GM23338 (cell line): ENCODE data around the gene AAGAB. TPM values are rescaled to one million over a fixed set of nuclear protein-coding genes. Genes with fewer than 3 reads are reported as not detected.

Source experiments
- ATAC-seq: fragments of 200-7000 bp; cut with Tn5 transposase; 3 replicates; pipeline ENCODE4 v1.9.1; 2020
- DNase-seq: peaks from one replicate; pipeline ENCODE4 v3.0.0-alpha.2; 2015; ENCODE audit warnings: low spot score
- H2AFZ ChIP-seq: fragments of 200-600 bp; sonication (generic); 2 replicates; pipeline ENCODE4 v1.8.0; 2016; ENCODE audit warnings: antibody characterized with exemption, mild to moderate bottlenecking, moderate library complexity
- H3F3A ChIP-seq: fragments of 200-600 bp; sonication (generic); replicated peaks from 2 replicates; pipeline ENCODE4 v1.8.0; 2017; ENCODE audit warnings: antibody characterized with exemption, mixed run types, low read depth
- H3K27ac ChIP-seq: fragments of 200-600 bp; sonication (generic); 2 replicates; pipeline ENCODE4 v1.6.1; 2016; ENCODE audit warnings: low read depth
- H3K27me3 ChIP-seq: fragments of 200-600 bp; sonication (generic); 2 replicates; pipeline ENCODE4 v1.8.0; 2016; ENCODE audit warnings: mild to moderate bottlenecking, mixed run types, moderate library complexity; ENCODE audit not compliant: insufficient read depth
- H3K36me3 ChIP-seq: fragments of 200-600 bp; sonication (generic); 2 replicates; pipeline ENCODE4 v1.8.0; 2016; ENCODE audit warnings: mild to moderate bottlenecking; ENCODE audit not compliant: insufficient read depth
- H3K4me1 ChIP-seq: fragments of 200-600 bp; sonication (generic); 2 replicates; pipeline ENCODE4 v1.8.0; 2016; ENCODE audit warnings: mild to moderate bottlenecking, moderate library complexity; ENCODE audit not compliant: insufficient read depth
- H3K4me2 ChIP-seq: fragments of 200-600 bp; sonication (generic); 2 replicates; pipeline ENCODE4 v1.7.1; 2017; ENCODE audit warnings: mixed run types
- H3K4me3 ChIP-seq: fragments of 200-600 bp; sonication (generic); 2 replicates; pipeline ENCODE4 v1.6.1; 2016; ENCODE audit warnings: mixed run types
- H3K79me2 ChIP-seq: fragments of 200-600 bp; sonication (generic); replicated peaks from 2 replicates; pipeline ENCODE4 v1.8.0; 2017; ENCODE audit warnings: mild to moderate bottlenecking; ENCODE audit not compliant: insufficient read depth
- H3K9me2 ChIP-seq: fragments of 200-600 bp; sonication (generic); 2 replicates; pipeline ENCODE4 v1.8.0; 2017; ENCODE audit not compliant: insufficient read depth
- H4K20me1 ChIP-seq: fragments of 200-600 bp; sonication (generic); replicated peaks from 2 replicates; pipeline ENCODE4 v1.8.0; 2017; ENCODE audit warnings: mild to moderate bottlenecking; ENCODE audit not compliant: insufficient read depth
- H3K27ac Mint-ChIP-seq: 2 replicates; pipeline ENCODE4 v1.8.0; 2020; ENCODE audit warnings: inconsistent platforms, mild to moderate bottlenecking, moderate library complexity, mixed read lengths
- H3K27me3 Mint-ChIP-seq: 3 replicates; pipeline ENCODE4 v1.8.0; 2022; ENCODE audit warnings: low read depth, mild to moderate bottlenecking, moderate library complexity, mixed read lengths, inconsistent platforms; ENCODE audit not compliant: insufficient read depth, poor library complexity
- H3K36me3 Mint-ChIP-seq: 3 replicates; pipeline ENCODE4 v1.8.0; 2021; ENCODE audit warnings: low read depth, mild to moderate bottlenecking, inconsistent platforms, moderate library complexity, mixed read lengths
- H3K4me1 Mint-ChIP-seq: 3 replicates; pipeline ENCODE4 v1.8.0; 2020; ENCODE audit warnings: mild to moderate bottlenecking, inconsistent platforms, mixed read lengths
- H3K4me3 Mint-ChIP-seq: 3 replicates; pipeline ENCODE4 v1.8.0; 2021; ENCODE audit warnings: moderate library complexity, mild to moderate bottlenecking, inconsistent platforms, mixed read lengths
- H3K9me3 Mint-ChIP-seq: 3 replicates; pipeline ENCODE4 v1.8.0; 2020; ENCODE audit warnings: moderate library complexity, mild to moderate bottlenecking, inconsistent platforms, mixed read lengths
- CREB1 ChIP-seq: fragments of 250-450 bp; sonication (Bioruptor Pico); IDR thresholded peaks from 2 replicates; pipeline ENCODE4 v1.5.0; 2020; ENCODE audit warnings: low read depth, mild to moderate bottlenecking, moderate library complexity
- ETS1 ChIP-seq: IDR thresholded peaks from 2 replicates; pipeline ENCODE4 v1.6.1; 2016; ENCODE audit warnings: antibody characterized with exemption
- EZH2 ChIP-seq: fragments of 200-600 bp; sonication (generic); IDR thresholded peaks from one replicate; pipeline ENCODE4 v1.8.0; 2017; ENCODE audit warnings: antibody characterized with exemption, mild to moderate bottlenecking, low read depth; ENCODE audit not compliant: unreplicated experiment
- EZH2phosphoT487 ChIP-seq: fragments of 200-600 bp; sonication (generic); IDR thresholded peaks from one replicate; pipeline ENCODE4 v1.8.1; 2018; ENCODE audit warnings: antibody characterized with exemption; ENCODE audit not compliant: unreplicated experiment
- NANOG ChIP-seq: IDR thresholded peaks from 2 replicates; pipeline ENCODE4 v1.6.1; 2016; ENCODE audit warnings: antibody characterized with exemption, borderline replicate concordance
- STAT1 ChIP-seq: IDR thresholded peaks from one replicate; pipeline ENCODE4 v1.6.1; 2016; ENCODE audit warnings: antibody characterized with exemption; ENCODE audit not compliant: unreplicated experiment
- ZNF114 ChIP-seq: fragments of 250-450 bp; sonication (Bioruptor Pico); IDR thresholded peaks from 2 replicates; pipeline ENCODE4 v1.5.0; 2020; ENCODE audit warnings: mild to moderate bottlenecking, moderate library complexity
- polyA plus RNA-seq: library from polyadenylated mRNA; unstranded; fragments of >200 nt; fragmentation: Nextera tagmentation; extraction: Ambion mirVana; gene quantifications from 2 replicates; pipeline ENCODE4 v1.2.1, GENCODE V29; 2016
- total RNA-seq: library from RNA; depleted of rRNA; stranded (reverse); fragments of >200 nt; shearing (Covaris generic); gene quantifications from 2 replicates; pipeline ENCODE4 v1.2.3, GENCODE V29; 2014
- TF ChIP-seq, protein P1 (sequence below), 2 experiments: fragments of 200-600 bp in 1 of 2; sonication (generic) in 1 of 2; conservative IDR thresholded peaks; 2 replicates each; pipeline versions ENCODE4 v1.5.1 to v1.6.1; 2016 to 2017; ENCODE audit warnings: antibody characterized with exemption in 2 of 2, low read depth in 2 of 2, mild to moderate bottlenecking in 2 of 2, moderate library complexity in 1 of 2
- TF ChIP-seq, protein P2 (sequence below): IDR thresholded peaks from one replicate; pipeline ENCODE4 v1.6.1; 2018; ENCODE audit warnings: antibody characterized with exemption; ENCODE audit not compliant: unreplicated experiment

The AAGAB gene
- total and polyA plus RNA-seq, 2 experiments from 2014 or later = 20.8 to 42.8 TPM

DNA sequence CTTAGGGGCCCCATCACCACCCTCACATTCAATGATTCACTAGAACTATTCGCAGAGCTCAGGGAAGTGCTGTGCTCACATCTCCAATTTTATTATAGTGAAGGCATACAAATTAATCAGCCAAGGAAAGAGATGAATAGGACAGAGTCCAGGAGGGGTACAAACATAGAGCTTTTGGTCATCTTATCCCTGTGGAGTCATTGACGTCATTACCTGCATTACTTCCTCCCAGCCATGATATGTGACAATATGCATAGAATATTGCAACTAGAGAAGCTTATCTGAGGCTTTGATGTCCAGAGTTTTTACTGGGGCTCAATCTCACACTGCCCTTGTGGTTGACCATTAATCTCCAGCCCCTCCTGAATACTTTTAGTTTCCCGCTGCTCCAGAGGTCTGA, 1.6 kb upstream of the AAGAB start (continued):
- TF ChIP-seq, protein P1, sequence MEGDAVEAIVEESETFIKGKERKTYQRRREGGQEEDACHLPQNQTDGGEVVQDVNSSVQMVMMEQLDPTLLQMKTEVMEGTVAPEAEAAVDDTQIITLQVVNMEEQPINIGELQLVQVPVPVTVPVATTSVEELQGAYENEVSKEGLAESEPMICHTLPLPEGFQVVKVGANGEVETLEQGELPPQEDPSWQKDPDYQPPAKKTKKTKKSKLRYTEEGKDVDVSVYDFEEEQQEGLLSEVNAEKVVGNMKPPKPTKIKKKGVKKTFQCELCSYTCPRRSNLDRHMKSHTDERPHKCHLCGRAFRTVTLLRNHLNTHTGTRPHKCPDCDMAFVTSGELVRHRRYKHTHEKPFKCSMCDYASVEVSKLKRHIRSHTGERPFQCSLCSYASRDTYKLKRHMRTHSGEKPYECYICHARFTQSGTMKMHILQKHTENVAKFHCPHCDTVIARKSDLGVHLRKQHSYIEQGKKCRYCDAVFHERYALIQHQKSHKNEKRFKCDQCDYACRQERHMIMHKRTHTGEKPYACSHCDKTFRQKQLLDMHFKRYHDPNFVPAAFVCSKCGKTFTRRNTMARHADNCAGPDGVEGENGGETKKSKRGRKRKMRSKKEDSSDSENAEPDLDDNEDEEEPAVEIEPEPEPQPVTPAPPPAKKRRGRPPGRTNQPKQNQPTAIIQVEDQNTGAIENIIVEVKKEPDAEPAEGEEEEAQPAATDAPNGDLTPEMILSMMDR (conservative IDR thresholded peaks at IDR 0.05; ENCODE audit: low read depth in 2 of 2) = no peak
- TF ChIP-seq ETS1 (no peak), ZNF114 (CRISPR knock-in tag) (no peak), EZH2 (no peak), STAT1 (no peak), EZH2phosphoT487 (no peak), NANOG (no peak), CREB1 (CRISPR knock-in tag) (no peak)
- TF ChIP-seq, protein P2, sequence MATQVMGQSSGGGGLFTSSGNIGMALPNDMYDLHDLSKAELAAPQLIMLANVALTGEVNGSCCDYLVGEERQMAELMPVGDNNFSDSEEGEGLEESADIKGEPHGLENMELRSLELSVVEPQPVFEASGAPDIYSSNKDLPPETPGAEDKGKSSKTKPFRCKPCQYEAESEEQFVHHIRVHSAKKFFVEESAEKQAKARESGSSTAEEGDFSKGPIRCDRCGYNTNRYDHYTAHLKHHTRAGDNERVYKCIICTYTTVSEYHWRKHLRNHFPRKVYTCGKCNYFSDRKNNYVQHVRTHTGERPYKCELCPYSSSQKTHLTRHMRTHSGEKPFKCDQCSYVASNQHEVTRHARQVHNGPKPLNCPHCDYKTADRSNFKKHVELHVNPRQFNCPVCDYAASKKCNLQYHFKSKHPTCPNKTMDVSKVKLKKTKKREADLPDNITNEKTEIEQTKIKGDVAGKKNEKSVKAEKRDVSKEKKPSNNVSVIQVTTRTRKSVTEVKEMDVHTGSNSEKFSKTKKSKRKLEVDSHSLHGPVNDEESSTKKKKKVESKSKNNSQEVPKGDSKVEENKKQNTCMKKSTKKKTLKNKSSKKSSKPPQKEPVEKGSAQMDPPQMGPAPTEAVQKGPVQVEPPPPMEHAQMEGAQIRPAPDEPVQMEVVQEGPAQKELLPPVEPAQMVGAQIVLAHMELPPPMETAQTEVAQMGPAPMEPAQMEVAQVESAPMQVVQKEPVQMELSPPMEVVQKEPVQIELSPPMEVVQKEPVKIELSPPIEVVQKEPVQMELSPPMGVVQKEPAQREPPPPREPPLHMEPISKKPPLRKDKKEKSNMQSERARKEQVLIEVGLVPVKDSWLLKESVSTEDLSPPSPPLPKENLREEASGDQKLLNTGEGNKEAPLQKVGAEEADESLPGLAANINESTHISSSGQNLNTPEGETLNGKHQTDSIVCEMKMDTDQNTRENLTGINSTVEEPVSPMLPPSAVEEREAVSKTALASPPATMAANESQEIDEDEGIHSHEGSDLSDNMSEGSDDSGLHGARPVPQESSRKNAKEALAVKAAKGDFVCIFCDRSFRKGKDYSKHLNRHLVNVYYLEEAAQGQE = no peak

DNA sequence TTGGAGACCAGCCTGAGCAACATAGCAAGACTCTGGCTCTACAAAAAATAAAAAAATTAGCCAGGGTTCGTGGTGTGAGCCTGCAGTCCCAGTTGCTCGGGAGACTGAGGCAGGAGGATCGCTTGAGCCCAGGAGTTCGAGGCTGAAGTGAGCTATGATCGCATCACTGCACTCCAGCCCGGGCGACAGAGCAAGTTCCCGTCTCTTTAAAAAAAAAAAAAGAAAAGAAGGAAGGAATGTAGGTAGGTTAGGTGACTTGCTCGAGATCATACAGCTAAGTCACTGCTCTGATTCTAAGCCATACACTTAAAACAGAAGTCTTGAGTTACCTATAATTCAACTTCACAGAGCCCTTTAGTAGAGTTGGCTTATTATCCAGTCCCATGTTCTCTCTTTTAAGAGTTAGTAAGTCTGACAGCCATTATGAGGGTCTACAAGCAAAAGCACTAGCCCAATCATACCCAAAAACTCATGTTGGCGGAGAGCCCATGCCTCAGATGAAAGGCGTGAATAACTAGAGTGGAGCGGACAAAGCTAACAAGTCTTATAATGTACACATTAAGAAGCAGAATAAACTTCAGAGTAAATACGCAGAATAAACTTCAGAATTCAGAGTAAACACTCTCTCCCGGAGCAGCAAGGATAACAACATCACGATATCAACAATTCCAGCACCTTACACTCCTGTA, 768 bp downstream of the AAGAB start:
- no peak for ATAC-seq
- H3K27ac ChIP-seq = peak overlapping the region; percentile 82
- TF ChIP-seq ETS1 = no peak
- no peak for TF ChIP-seq EZH2
- TF ChIP-seq, protein P2 = no peak
- TF ChIP-seq, protein P1 (conservative IDR thresholded peaks at IDR 0.05; ENCODE audit: low read depth in 2 of 2) = no peak
- TF ChIP-seq CREB1 (CRISPR knock-in tag) = no peak

More for the DNA sequence above, 768 bp downstream of the AAGAB start:
- H3K4me1 ChIP-seq = peaks cover 7% of the 10 kb centered on the region; the same call in 1 of the 2 replicates
- Mint-ChIP-seq H3K36me3 (no peaks in the 10 kb centered on the region), H3K4me1 (peaks cover 8% of the 10 kb centered on the region), H3K27ac (peak overlapping the region; percentile 98), H3K9me3 (no peaks in the 10 kb centered on the region), H3K4me3 (peak overlapping the region; percentile 100), H3K27me3 (peaks cover 4% of the 10 kb centered on the region)
- H3F3A ChIP-seq = no peaks in the 10 kb centered on the region
- peaks cover 56% of the 10 kb centered on the region for H3K79me2 ChIP-seq
- peak overlapping the region; percentile 94 for H3K4me2 ChIP-seq
- no peaks in the 10 kb centered on the region for H3K9me2 ChIP-seq
- H3K36me3 ChIP-seq = no peaks in the 10 kb centered on the region
- peaks cover 5% of the 10 kb centered on the region; the same call in 1 of the 2 replicates for H4K20me1 ChIP-seq
- H2AFZ ChIP-seq = peak overlapping the region; percentile 94
- no peak for DNase-seq
- peak overlapping the region; percentile 96 for H3K4me3 ChIP-seq
- H3K27me3 ChIP-seq = no peaks in the 10 kb centered on the region
